ENCODE measurements around the gene SMIM11.
"Not testable (repeated sequence)": the region's sequence is repeated elsewhere in the genome, so short reads cannot be mapped to it uniquely, and the experiment has no call there.

Gene SMIM11

DNA sequence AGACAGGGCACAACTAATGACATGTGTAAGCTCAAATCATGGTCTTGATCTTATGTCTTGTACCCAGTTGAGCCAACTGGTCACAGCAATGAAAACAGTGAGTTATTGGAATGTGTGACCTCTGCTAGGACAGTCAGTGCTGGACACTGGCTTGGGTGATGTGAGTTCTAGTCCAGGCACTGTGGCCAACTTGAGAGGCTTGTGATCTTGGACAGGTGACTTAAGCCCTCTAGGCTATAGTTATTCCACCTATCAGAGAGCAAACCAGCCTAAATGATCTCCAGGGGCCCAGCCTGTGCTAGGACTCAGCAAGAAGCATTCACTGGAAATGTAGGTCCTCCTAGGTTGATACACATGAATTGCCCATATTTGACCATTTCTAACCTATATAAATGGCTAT is 10.4 kb upstream of the SMIM11 start:
- TF ChIP-seq, protein P1, sequence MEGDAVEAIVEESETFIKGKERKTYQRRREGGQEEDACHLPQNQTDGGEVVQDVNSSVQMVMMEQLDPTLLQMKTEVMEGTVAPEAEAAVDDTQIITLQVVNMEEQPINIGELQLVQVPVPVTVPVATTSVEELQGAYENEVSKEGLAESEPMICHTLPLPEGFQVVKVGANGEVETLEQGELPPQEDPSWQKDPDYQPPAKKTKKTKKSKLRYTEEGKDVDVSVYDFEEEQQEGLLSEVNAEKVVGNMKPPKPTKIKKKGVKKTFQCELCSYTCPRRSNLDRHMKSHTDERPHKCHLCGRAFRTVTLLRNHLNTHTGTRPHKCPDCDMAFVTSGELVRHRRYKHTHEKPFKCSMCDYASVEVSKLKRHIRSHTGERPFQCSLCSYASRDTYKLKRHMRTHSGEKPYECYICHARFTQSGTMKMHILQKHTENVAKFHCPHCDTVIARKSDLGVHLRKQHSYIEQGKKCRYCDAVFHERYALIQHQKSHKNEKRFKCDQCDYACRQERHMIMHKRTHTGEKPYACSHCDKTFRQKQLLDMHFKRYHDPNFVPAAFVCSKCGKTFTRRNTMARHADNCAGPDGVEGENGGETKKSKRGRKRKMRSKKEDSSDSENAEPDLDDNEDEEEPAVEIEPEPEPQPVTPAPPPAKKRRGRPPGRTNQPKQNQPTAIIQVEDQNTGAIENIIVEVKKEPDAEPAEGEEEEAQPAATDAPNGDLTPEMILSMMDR (IDR thresholded peaks at IDR 0.05; ENCODE audit: low read depth, low read length) = no peak
- DNase-seq = no peak
- Histone ChIP-seq H3K36me3 (no peaks in the 10 kb centered on the region), H3K4me3 (ENCODE audit: low read depth, low read length) (no peak overlapping the region), H3K27me3 (ENCODE audit: insufficient read depth, low read depth, severe bottlenecking) (peaks cover 21% of the 10 kb centered on the region), H3K9me3 (ENCODE audit: severe bottlenecking) (peaks cover 2% of the 10 kb centered on the region), H3K27ac (no peak overlapping the region)

DNA sequence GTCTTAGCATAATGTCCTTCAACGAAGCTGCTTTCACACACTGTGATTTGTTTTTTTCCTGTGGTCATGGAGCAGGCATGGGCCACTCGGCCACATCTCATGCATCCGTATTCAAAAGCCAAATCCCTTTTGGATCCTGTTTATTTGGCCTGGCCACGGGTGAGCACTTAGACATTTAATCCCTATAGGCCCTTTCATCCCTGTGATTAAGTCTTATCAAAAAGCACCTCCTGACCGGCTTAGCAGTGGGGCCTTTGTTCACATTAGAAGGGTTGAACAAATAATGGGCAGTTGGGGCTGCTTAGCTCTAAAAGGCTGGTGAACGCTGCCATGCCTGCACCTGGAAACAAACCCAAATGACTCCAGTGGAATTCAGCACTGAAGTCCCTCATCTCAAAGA is 9.5 kb upstream of the SMIM11 start:
- no peak overlapping the region for H3K4me3 ChIP-seq (ENCODE audit: low read depth, low read length)
- H3K27ac ChIP-seq = no peak overlapping the region
- DNase-seq = peak; percentile 53
- TF ChIP-seq, protein P1 (IDR thresholded peaks at IDR 0.05; ENCODE audit: low read depth, low read length) = no peak
- H3K36me3 ChIP-seq = no peaks in the 10 kb centered on the region
- H3K27me3 ChIP-seq (ENCODE audit: insufficient read depth, low read depth, severe bottlenecking) = peaks cover 12% of the 10 kb centered on the region
- peaks cover 2% of the 10 kb centered on the region for H3K9me3 ChIP-seq (ENCODE audit: severe bottlenecking)

DNA sequence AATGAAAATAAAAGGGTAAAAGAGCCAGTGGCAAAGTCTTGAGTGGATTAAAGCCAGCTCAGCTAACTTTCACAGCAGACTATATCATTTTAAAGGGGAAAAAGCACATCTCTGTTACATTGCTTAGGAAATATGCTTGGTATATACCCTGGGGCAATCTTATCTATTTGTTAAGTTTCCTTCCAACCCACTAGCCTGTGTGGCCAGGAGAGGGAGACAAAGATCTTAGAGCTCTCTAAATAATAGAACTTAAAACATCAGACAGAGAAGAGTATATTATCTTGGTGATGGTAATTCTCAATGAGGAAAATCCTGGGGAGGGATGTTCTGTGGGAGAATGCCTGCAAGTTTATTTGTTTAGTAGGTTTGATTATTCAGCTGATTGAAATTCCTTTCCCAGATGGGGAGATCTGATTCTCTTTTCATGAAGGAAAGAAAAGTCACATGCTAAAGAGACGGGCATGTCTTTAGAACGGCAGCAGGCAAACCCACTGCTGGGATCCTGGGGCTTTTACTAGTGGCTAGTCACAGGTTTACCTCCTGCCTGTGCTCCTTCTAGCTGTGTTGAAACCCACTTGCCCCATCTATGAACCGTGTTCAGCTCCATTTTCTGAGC is 7.9 kb upstream of the SMIM11 start:
- Histone ChIP-seq H3K4me3 (ENCODE audit: low read depth, low read length) (no peak overlapping the region), H3K27me3 (ENCODE audit: insufficient read depth, low read depth, severe bottlenecking) (peaks cover 2% of the 10 kb centered on the region), H3K9me3 (ENCODE audit: severe bottlenecking) (peaks cover 2% of the 10 kb centered on the region), H3K27ac (no peak overlapping the region), H3K36me3 (no peaks in the 10 kb centered on the region)
- peak; percentile 69 for DNase-seq
- TF ChIP-seq, protein P1 (IDR thresholded peaks at IDR 0.05; ENCODE audit: low read depth, low read length) = peak; percentile 51

DNA sequence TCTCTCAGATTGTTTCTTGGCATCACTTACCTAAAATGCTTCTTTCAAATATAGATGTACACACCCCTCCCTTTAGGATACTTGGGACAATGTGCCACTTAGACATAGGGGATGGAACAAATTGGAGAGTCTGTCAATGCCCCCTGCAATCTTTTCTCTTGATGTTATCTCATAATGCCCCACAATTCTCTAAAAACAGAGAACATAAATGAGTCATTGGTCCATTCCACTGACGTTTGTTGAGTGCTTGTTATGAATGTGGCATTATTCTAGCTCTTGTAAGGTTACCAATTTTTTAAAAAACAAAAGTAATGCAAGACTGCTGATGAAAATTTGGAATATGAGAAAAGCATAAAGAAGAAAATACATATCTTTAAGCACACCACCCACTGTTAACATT is 5.6 kb upstream of the SMIM11 start:
- Histone ChIP-seq H3K36me3 (no peaks in the 10 kb centered on the region), H3K4me3 (ENCODE audit: low read depth, low read length) (no peak overlapping the region), H3K27me3 (ENCODE audit: insufficient read depth, low read depth, severe bottlenecking) (peaks cover 2% of the 10 kb centered on the region), H3K9me3 (ENCODE audit: severe bottlenecking) (peaks cover 2% of the 10 kb centered on the region), H3K27ac (no peak overlapping the region)
- TF ChIP-seq, protein P1 (IDR thresholded peaks at IDR 0.05; ENCODE audit: low read depth, low read length) = no peak
- no peak for DNase-seq

DNA sequence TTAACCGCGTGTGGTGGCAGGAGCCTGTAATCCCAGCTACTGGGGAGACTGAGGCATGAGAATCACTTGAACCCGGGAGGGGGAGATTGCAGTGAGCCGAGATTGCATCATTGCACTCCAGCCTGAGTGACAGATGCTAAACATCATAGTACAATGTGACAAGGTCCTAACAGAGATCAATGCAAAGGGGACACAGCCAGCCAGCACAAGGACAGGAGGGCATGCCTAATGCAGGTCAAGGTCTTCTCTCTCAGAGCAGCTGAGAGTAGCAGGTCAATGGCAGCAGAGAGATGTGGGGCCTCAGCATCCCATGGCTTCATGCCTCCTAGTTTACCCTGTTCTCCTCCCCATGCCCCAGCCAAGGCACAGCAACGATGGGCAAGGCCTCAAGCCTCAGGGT is 3.0 kb upstream of the SMIM11 start:
- H3K9me3 ChIP-seq (ENCODE audit: severe bottlenecking) = no peaks in the 10 kb centered on the region
- H3K27me3 ChIP-seq (ENCODE audit: insufficient read depth, low read depth, severe bottlenecking) = no peaks in the 10 kb centered on the region
- no peak overlapping the region for H3K27ac ChIP-seq
- no peak for DNase-seq
- TF ChIP-seq, protein P1 (IDR thresholded peaks at IDR 0.05; ENCODE audit: low read depth, low read length) = no peak
- H3K4me3 ChIP-seq (ENCODE audit: low read depth, low read length) = no peak overlapping the region
- H3K36me3 ChIP-seq = no peaks in the 10 kb centered on the region

DNA sequence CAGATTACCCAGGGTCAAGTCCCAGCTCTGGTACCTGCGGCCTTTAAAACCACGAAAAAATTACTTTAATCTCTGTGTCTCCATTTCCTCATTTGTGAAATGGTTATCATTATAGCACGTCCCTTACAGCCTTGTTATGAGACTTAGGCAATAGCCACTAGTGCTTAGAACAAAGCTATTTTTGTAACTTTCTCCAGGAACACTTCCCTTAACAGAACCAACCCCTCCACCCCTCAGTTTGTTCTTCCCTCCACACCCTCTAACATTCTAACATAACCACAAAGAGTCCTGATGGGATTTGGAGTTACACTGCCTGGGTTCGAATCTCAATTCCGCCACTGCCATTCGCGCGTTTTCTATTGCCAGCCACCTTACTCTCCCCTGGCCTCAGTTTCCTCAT is 845 bp upstream of the SMIM11 start:
- not testable (repeated sequence) for H3K4me3 ChIP-seq (ENCODE audit: low read depth, low read length); H3K27me3 ChIP-seq (ENCODE audit: insufficient read depth, low read depth, severe bottlenecking); DNase-seq; H3K9me3 ChIP-seq (ENCODE audit: severe bottlenecking); H3K27ac ChIP-seq; H3K36me3 ChIP-seq

DNA sequence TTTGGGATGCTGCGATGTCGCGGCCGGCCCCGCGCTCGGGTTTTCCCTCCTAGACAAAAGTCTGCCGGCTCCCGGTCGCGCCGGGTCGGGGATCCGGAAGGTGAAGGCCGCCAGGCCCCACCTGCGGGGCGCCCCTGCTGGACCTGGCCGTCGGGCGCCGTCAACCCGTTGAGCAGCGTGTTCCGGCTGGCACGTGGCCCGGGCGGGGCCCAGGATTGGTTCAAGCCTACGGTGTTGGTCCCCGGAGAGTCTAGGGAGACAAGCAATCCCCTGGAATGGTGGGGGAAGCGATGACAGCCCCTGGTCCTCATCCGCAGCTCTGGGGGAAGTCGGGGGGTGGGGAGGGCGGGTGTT is 289 bp downstream of the SMIM11 start:
- H3K9me3 ChIP-seq (ENCODE audit: severe bottlenecking); DNase-seq; H3K36me3 ChIP-seq; H3K4me3 ChIP-seq (ENCODE audit: low read depth, low read length); H3K27ac ChIP-seq; H3K27me3 ChIP-seq (ENCODE audit: insufficient read depth, low read depth, severe bottlenecking): not testable (repeated sequence)

DNA sequence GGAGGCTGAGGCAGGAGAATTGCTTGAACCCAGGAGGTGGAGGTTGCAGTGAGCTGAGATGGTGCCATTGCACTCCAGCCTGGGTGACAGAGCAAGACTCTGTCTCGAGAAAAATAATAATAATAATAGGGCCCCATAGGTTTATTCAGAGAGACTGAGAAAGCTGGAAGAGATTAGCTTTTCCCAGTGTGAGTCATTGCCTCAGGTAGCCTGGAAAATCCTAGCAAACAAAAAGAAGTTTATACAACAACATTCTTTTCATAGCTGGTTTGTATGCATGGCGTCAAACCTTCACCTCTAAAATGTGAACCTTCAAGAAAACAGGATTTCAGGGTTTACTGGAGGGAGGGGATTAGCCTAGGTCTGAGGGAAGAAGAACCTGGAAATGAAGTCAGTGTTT is 7.8 kb downstream of the SMIM11 start:
- not testable (repeated sequence) for H3K27me3 ChIP-seq (ENCODE audit: insufficient read depth, low read depth, severe bottlenecking); H3K9me3 ChIP-seq (ENCODE audit: severe bottlenecking); H3K27ac ChIP-seq; DNase-seq; H3K36me3 ChIP-seq; H3K4me3 ChIP-seq (ENCODE audit: low read depth, low read length)

DNA sequence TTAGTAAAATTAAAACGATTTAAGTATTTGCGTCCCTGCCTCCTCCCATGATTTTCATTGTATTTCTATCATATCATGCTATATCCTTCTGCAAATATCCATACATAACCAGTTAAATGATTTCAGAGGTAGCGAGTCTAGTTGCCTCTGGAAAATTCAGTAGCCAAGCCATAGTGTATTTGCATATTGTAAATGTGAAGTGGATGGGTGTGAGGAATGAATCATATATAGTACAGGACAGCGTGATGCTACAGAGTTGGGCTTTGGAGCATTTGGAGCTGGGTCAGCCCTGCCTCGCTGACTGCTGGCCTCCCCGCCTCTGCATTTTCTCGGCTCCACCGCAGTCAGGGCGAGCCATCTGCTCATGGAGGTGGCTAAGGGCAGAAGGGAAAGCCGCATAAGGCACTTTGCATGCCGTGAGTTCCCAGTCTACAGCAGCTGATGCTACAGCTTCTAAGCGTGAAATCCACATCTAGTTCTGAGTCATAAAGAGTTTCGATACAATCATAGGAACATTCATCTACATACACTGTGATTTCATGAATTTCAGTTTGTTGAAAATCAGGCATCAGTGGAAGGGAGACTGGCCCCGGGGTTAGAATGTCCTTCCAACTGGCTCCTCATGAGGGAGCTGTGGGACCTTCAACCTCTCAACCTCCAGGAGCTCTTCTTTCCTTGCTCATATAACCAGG is 8.6 kb downstream of the SMIM11 start:
- not testable (repeated sequence) for DNase-seq; H3K9me3 ChIP-seq (ENCODE audit: severe bottlenecking); H3K27ac ChIP-seq; H3K27me3 ChIP-seq (ENCODE audit: insufficient read depth, low read depth, severe bottlenecking); H3K36me3 ChIP-seq; H3K4me3 ChIP-seq (ENCODE audit: low read depth, low read length)
